HFF-Myc (cell line): ENCODE data around the gene NDST3.

Source experiments
- DNase-seq: peaks from one replicate; pipeline ENCODE4 v3.0.0-alpha.2; 2011; ENCODE audit warnings: low read depth; ENCODE audit errors: extremely low read depth
- H3K4me3 ChIP-seq: replicated peaks from 2 replicates; pipeline ENCODE4 v1.5.1; 2011; ENCODE audit warnings: low read depth, mild to moderate bottlenecking, control low read depth, low read length
- CTCF ChIP-seq: IDR thresholded peaks from 2 replicates; pipeline ENCODE4 v1.5.1; 2012; ENCODE audit warnings: mild to moderate bottlenecking, low read depth, low read length, control low read depth; ENCODE audit errors: missing control alignments

NDST3 gene

GRCh38 chr4:118099106-118099505 is 64.8 kb downstream of the NDST3 start:
- TF ChIP-seq CTCF = no peak
- no peak overlapping the region for H3K4me3 ChIP-seq
- DNase-seq = no peak

- no peak overlapping the region for H3K4me3 ChIP-seq
- no peak for DNase-seq
- no peak for TF ChIP-seq CTCF
Observed at GRCh38 chr4:118102195-118102594, 67.9 kb downstream of the NDST3 start.

- H3K4me3 ChIP-seq = no peak overlapping the region
- TF ChIP-seq CTCF = no peak
- DNase-seq = no peak
Observed at GRCh38 chr4:118112117-118113046, 78.1 kb downstream of the NDST3 start.

DNA sequence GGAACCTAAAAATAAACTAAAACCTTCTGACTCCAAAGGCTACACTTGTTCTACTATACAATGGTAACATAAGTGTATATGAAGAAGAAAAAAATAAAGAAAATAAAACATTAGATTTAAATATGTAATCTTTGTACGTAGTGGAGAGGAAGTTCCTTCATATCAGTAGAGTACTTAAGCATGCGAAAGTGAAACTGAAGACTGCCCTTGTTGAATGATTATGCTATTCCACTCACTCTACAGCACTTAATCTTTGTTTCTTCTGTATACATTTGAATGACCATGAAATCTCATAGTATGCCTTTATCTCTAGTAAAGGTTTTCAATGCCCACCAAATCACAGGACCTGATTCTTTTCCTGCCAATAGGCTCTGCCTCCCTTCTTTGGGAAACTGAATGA is 78.9 kb downstream of the NDST3 start:
- no peak for TF ChIP-seq CTCF
- no peak for DNase-seq

DNA sequence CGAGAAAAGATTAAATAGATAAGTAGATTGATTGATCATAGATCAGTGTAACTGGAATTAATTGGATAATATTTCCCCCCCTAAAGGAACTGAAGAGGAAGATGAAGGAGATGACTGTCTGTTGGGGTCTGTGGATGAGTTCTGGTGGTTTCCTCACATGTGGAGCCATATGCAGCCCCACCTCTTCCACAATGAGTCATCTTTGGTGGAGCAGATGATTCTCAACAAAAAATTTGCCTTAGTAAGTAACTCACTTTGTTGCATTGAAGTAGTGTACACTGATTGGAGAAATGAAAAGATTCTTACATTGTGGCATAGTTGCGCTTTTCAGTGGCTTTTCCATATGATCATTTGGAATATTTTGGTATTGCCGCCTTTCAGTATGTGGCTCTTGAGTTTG is 80.4 kb downstream of the NDST3 start:
- peak; percentile 7 for DNase-seq
- H3K4me3 ChIP-seq = no peak overlapping the region
- TF ChIP-seq CTCF = no peak

More for the DNA sequence above, 78.9 kb downstream of the NDST3 start:
- H3K4me3 ChIP-seq = no peak overlapping the region

- no peak for DNase-seq
- TF ChIP-seq CTCF = no peak
- H3K4me3 ChIP-seq = no peak overlapping the region
Observed at GRCh38 chr4:118120120-118120760, 86.0 kb downstream of the NDST3 start.
